ENCODE results near the gene RPL31. TPM values are rescaled to one million over a fixed set of nuclear protein-coding genes. Genes with fewer than 3 reads are reported as not detected.

Gene RPL31
- total and polyA plus RNA-seq, 2 donors (not counting 1 experiment from before 2014, with no cell fraction given): 1,767 to 2,170 TPM

DNA sequence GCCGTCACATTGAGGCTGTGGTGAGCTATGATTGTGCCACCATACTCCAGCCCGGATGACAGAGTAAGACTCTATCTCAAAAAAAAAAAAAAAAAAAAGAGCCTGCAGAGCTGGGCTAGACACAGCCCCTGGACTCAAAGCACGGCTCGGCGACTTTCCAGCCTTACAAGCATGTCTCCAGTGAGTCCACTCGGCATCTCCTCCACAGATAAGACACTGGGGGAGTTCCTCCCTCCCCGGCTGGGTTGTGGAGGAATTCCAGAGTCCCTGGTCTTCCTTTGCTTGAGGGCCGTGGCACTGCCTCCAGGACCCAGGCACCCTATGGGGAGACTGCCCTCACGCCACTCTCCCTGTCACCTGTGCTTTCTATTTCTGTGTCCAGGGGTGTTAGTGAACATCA lies 30.9 kb upstream of the RPL31 start:
- H3K27me3 Mint-ChIP-seq: peaks cover 35% of the 10 kb centered on the region
- H3K4me3 ChIP-seq (ENCODE audit: control extremely low read depth in 1 of 5, extremely low read depth in 1 of 5, insufficient read depth in 1 of 5, low read depth in 2 of 5, low read length in 4 of 5): no peak overlapping the region
- H3K9me3 ChIP-seq (ENCODE audit: control extremely low read depth in 1 of 3, control insufficient read depth in 2 of 3, insufficient read depth in 1 of 3, low read length in 2 of 3): peaks cover 0 to 5% (median 0%) of the 10 kb centered on the region in 3 donors
- no peaks in the 10 kb centered on the region for H3K9me3 Mint-ChIP-seq (ENCODE audit: insufficient read depth)
- H2AFZ ChIP-seq (ENCODE audit: insufficient read depth, low read depth, low read length, poor library complexity, severe bottlenecking): no peak overlapping the region
- DNase-seq (no peak), ATAC-seq (ENCODE audit: low read depth) (no peak)
- intact Hi-C loops (cut with micrococcal nuclease): no loop called here
- no peak overlapping the region for H3K4me2 ChIP-seq (replicated peaks; ENCODE audit: low read depth, low read length, poor library complexity, severe bottlenecking)
- H3K36me3 ChIP-seq (replicated peaks in 1 of 2; ENCODE audit: control extremely low read depth in 1 of 2, control insufficient read depth in 1 of 2, extremely low read depth in 1 of 2, insufficient read depth in 2 of 2, low read length in 1 of 2): no peaks in the 10 kb centered on the region
- H3K4me3 Mint-ChIP-seq: no peak overlapping the region
- H3K27ac Mint-ChIP-seq: no peak overlapping the region
- H3K4me1 Mint-ChIP-seq: peaks cover under 1% of the 10 kb centered on the region
- WGBS (ENCODE audit: insufficient coverage): 100% methylated on average over 2 of the region's 9 CpGs
- no peak overlapping the region for H3K27ac ChIP-seq (ENCODE audit: low read length in 2 of 2)
- no peaks in the 10 kb centered on the region for H3K79me2 ChIP-seq (ENCODE audit: control insufficient read depth, insufficient read depth, low read length)
- ChIA-PET POLR2A (interaction anchor here (0.7 kb wide), 1 partner anchor 595 kb away, joined by 6 read pairs; no protein-coding TSS in a partner anchor), CTCF (no interaction called here)
- H3K27me3 ChIP-seq (replicated peaks in 1 of 4; ENCODE audit: control extremely low read depth in 1 of 4, control insufficient read depth in 3 of 4, insufficient read depth in 4 of 4, low read length in 3 of 4): peaks cover 0 to 7% (median 0%) of the 10 kb centered on the region in 4 experiments
- TF ChIP-seq, protein P1, sequence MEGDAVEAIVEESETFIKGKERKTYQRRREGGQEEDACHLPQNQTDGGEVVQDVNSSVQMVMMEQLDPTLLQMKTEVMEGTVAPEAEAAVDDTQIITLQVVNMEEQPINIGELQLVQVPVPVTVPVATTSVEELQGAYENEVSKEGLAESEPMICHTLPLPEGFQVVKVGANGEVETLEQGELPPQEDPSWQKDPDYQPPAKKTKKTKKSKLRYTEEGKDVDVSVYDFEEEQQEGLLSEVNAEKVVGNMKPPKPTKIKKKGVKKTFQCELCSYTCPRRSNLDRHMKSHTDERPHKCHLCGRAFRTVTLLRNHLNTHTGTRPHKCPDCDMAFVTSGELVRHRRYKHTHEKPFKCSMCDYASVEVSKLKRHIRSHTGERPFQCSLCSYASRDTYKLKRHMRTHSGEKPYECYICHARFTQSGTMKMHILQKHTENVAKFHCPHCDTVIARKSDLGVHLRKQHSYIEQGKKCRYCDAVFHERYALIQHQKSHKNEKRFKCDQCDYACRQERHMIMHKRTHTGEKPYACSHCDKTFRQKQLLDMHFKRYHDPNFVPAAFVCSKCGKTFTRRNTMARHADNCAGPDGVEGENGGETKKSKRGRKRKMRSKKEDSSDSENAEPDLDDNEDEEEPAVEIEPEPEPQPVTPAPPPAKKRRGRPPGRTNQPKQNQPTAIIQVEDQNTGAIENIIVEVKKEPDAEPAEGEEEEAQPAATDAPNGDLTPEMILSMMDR (IDR thresholded peaks at IDR 0.05): no peak
- TF ChIP-seq EZH2 (IDR thresholded peaks at IDR 0.05; ENCODE audit: borderline replicate concordance, insufficient read depth, low read depth, low read length, poor library complexity, severe bottlenecking): no peak
- H4K20me1 ChIP-seq (ENCODE audit: control insufficient read depth, insufficient read depth, low read length, poor library complexity, severe bottlenecking): no peaks in the 10 kb centered on the region
- no peak overlapping the region for H3K9ac ChIP-seq (ENCODE audit: low read length)
- peaks cover 0 to 1% of the 10 kb centered on the region in 2 donors for H3K4me1 ChIP-seq (ENCODE audit: control insufficient read depth in 2 of 2, insufficient read depth in 2 of 2, low read length in 2 of 2)

GRCh38 chr2:100972452-100972851 lies 29.6 kb upstream of the RPL31 start:
- H3K27ac Mint-ChIP-seq: no peak overlapping the region
- POLR2A ChIA-PET: no interaction called here
- peaks cover 0 to 7% (median 0%) of the 10 kb centered on the region in 4 experiments for H3K27me3 ChIP-seq (replicated peaks in 1 of 4; ENCODE audit: control extremely low read depth in 1 of 4, control insufficient read depth in 3 of 4, insufficient read depth in 4 of 4, low read length in 3 of 4)
- 100% methylated on average over 3 of the region's 7 CpGs for WGBS (ENCODE audit: insufficient coverage)
- H3K4me2 ChIP-seq (replicated peaks; ENCODE audit: low read depth, low read length, poor library complexity, severe bottlenecking): no peak overlapping the region
- H3K9ac ChIP-seq (ENCODE audit: low read length): no peak overlapping the region
- TF ChIP-seq EZH2 (IDR thresholded peaks at IDR 0.05; ENCODE audit: borderline replicate concordance, insufficient read depth, low read depth, low read length, poor library complexity, severe bottlenecking): no peak
- TF ChIP-seq, protein P1 (IDR thresholded peaks at IDR 0.05): no peak
- CTCF ChIA-PET: no interaction called here
- H3K9me3 Mint-ChIP-seq (ENCODE audit: insufficient read depth): no peaks in the 10 kb centered on the region
- ATAC-seq (ENCODE audit: low read depth) (no peak), DNase-seq (no peak)
- H3K9me3 ChIP-seq (ENCODE audit: control extremely low read depth in 1 of 3, control insufficient read depth in 2 of 3, insufficient read depth in 1 of 3, low read length in 2 of 3): peaks cover 0 to 5% (median 0%) of the 10 kb centered on the region in 3 donors
- peaks cover 11% of the 10 kb centered on the region for H3K4me1 Mint-ChIP-seq
- H3K36me3 ChIP-seq (replicated peaks in 1 of 2; ENCODE audit: control extremely low read depth in 1 of 2, control insufficient read depth in 1 of 2, extremely low read depth in 1 of 2, insufficient read depth in 2 of 2, low read length in 1 of 2): no peaks in the 10 kb centered on the region
- no peak overlapping the region for H3K4me3 Mint-ChIP-seq
- peaks cover 11 to 13% of the 10 kb centered on the region in 2 donors for H3K4me1 ChIP-seq (ENCODE audit: control insufficient read depth in 2 of 2, insufficient read depth in 2 of 2, low read length in 2 of 2)
- intact Hi-C loops (cut with micrococcal nuclease): no loop called here
- H4K20me1 ChIP-seq (ENCODE audit: control insufficient read depth, insufficient read depth, low read length, poor library complexity, severe bottlenecking): no peaks in the 10 kb centered on the region
- no peaks in the 10 kb centered on the region for H3K79me2 ChIP-seq (ENCODE audit: control insufficient read depth, insufficient read depth, low read length)
- no peak overlapping the region for H3K4me3 ChIP-seq (ENCODE audit: control extremely low read depth in 1 of 5, extremely low read depth in 1 of 5, insufficient read depth in 1 of 5, low read depth in 2 of 5, low read length in 4 of 5)
- H3K27ac ChIP-seq (ENCODE audit: low read length in 2 of 2): no peak overlapping the region
- H3K27me3 Mint-ChIP-seq: peaks cover 34% of the 10 kb centered on the region
- H2AFZ ChIP-seq (ENCODE audit: insufficient read depth, low read depth, low read length, poor library complexity, severe bottlenecking): no peak overlapping the region
